DND-41 (cell line): ENCODE data around the gene SON.

Experiments
- ATAC-seq: fragments of 200-7000 bp; cut with Tn5 transposase; 3 replicates; pipeline ENCODE4 v1.9.1; 2021; ENCODE audit warnings: low read depth; ENCODE audit not compliant: insufficient read depth
- DNase-seq: peaks from one replicate; pipeline ENCODE4 v3.0.0-alpha.2; 2020
- H2AFZ ChIP-seq: 2 replicates; pipeline ENCODE4 v1.6.0; 2012; ENCODE audit warnings: low read depth, low read length
- H3K27ac ChIP-seq: 2 replicates; pipeline ENCODE4 v1.5.1; 2012; ENCODE audit warnings: low read length, inconsistent platforms
- H3K27me3 ChIP-seq: fragments of 200-600 bp; sonication (generic); 2 replicates; pipeline ENCODE4 v1.6.0; 2012; ENCODE audit warnings: low read length, mild to moderate bottlenecking, inconsistent platforms; ENCODE audit not compliant: insufficient read depth, poor library complexity
- H3K36me3 ChIP-seq: 2 replicates; pipeline ENCODE4 v1.5.1; 2012; ENCODE audit warnings: low read length, inconsistent platforms; ENCODE audit not compliant: insufficient read depth
- H3K4me1 ChIP-seq: 2 replicates; pipeline ENCODE4 v1.5.1; 2012; ENCODE audit warnings: mild to moderate bottlenecking, low read length; ENCODE audit not compliant: insufficient read depth
- H3K4me2 ChIP-seq: 2 replicates; pipeline ENCODE4 v1.6.0; 2012; ENCODE audit warnings: mild to moderate bottlenecking, moderate library complexity, low read length, inconsistent platforms; ENCODE audit not compliant: insufficient read depth
- H3K4me3 ChIP-seq, 2 experiments: fragments of 200-600 bp in 1 of 2; shearing (Covaris generic) in 1 of 2; 2 replicates each; pipeline ENCODE4 v1.5.1; 2012 to 2016; ENCODE audit warnings: inconsistent platforms in 2 of 2, low read length in 2 of 2, mild to moderate bottlenecking in 2 of 2, low read depth in 1 of 2, moderate library complexity in 1 of 2
- H3K79me2 ChIP-seq: 2 replicates; pipeline ENCODE4 v1.6.0; 2012; ENCODE audit warnings: low read length, inconsistent platforms; ENCODE audit not compliant: insufficient read depth
- H3K9ac ChIP-seq: 2 replicates; pipeline ENCODE4 v1.6.0; 2012; ENCODE audit warnings: low read depth, mild to moderate bottlenecking, inconsistent platforms, low read length, moderate library complexity
- H3K9me3 ChIP-seq: 2 replicates; pipeline ENCODE4 v1.5.1; 2012; ENCODE audit warnings: low read length, moderate library complexity, mild to moderate bottlenecking, inconsistent platforms; ENCODE audit not compliant: insufficient read depth, severe bottlenecking
- H4K20me1 ChIP-seq: 2 replicates; pipeline ENCODE4 v1.6.0; 2012; ENCODE audit warnings: low read length; ENCODE audit not compliant: insufficient read depth
- CTCF ChIP-seq: IDR thresholded peaks from 2 replicates; pipeline ENCODE4 v1.5.1; 2012; ENCODE audit warnings: borderline replicate concordance, low read length, moderate library complexity, mild to moderate bottlenecking; ENCODE audit not compliant: poor library complexity, severe bottlenecking; ENCODE audit errors: extremely low read depth
- EZH2 ChIP-seq: IDR thresholded peaks from 3 replicates; pipeline ENCODE4 v1.6.1; 2012; ENCODE audit warnings: borderline replicate concordance, low read depth, mild to moderate bottlenecking, moderate library complexity, low read length, inconsistent platforms; ENCODE audit not compliant: severe bottlenecking

The SON gene

GRCh38 chr21:33560965-33561364 is 18.1 kb downstream of the SON start:
- Histone ChIP-seq H3K9me3 (no peaks in the 10 kb centered on the region), H4K20me1 (peaks cover 63% of the 10 kb centered on the region; the same call in 1 of the 2 replicates), H3K4me2 (no peak overlapping the region), H3K4me3 (no peak overlapping the region), H2AFZ (no peak overlapping the region), H3K36me3 (peaks cover 97% of the 10 kb centered on the region), H3K4me1 (no peaks in the 10 kb centered on the region), H3K9ac (no peak overlapping the region), H3K27ac (no peak overlapping the region), H3K79me2 (peaks cover 90% of the 10 kb centered on the region), H3K27me3 (no peaks in the 10 kb centered on the region)
- ATAC-seq, result no peak
- no peak for DNase-seq
- TF ChIP-seq EZH2 (no peak), CTCF (no peak)

- Histone ChIP-seq H3K79me2 (peaks cover 90% of the 10 kb centered on the region), H4K20me1 (peaks cover 61% of the 10 kb centered on the region; the same call in 1 of the 2 replicates), H3K4me2 (no peak overlapping the region), H3K4me3 (no peak overlapping the region), H3K9ac (no peak overlapping the region), H3K27ac (no peak overlapping the region), H3K9me3 (no peaks in the 10 kb centered on the region), H2AFZ (no peak overlapping the region), H3K27me3 (no peaks in the 10 kb centered on the region), H3K36me3 (peaks cover 97% of the 10 kb centered on the region), H3K4me1 (no peaks in the 10 kb centered on the region)
- TF ChIP-seq EZH2 (no peak), CTCF (no peak)
- ATAC-seq, result no peak
- DNase-seq, result no peak
Observed at GRCh38 chr21:33561373-33561772, 18.5 kb downstream of the SON start.

GRCh38 chr21:33562389-33562788 is 19.6 kb downstream of the SON start:
- Histone ChIP-seq H4K20me1 (peaks cover 51% of the 10 kb centered on the region; the same call in 1 of the 2 replicates), H3K27me3 (no peaks in the 10 kb centered on the region), H3K4me3 (no peak overlapping the region), H3K4me1 (no peaks in the 10 kb centered on the region), H3K9ac (no peak overlapping the region), H3K9me3 (no peaks in the 10 kb centered on the region), H3K36me3 (peaks cover 97% of the 10 kb centered on the region), H2AFZ (no peak overlapping the region), H3K27ac (no peak overlapping the region), H3K79me2 (peaks cover 86% of the 10 kb centered on the region), H3K4me2 (no peak overlapping the region)
- ATAC-seq (no peak), DNase-seq (no peak)
- TF ChIP-seq EZH2, result no peak
- no peak for TF ChIP-seq CTCF

- no peak overlapping the region for H3K4me3 ChIP-seq
- peaks cover 26% of the 10 kb centered on the region; the same call in 1 of the 2 replicates for H4K20me1 ChIP-seq
- no peak overlapping the region for H2AFZ ChIP-seq
- peaks cover 62% of the 10 kb centered on the region for H3K79me2 ChIP-seq
- TF ChIP-seq CTCF (no peak), EZH2 (no peak)
- H3K4me2 ChIP-seq, result no peak overlapping the region
- no peaks in the 10 kb centered on the region for H3K9me3 ChIP-seq
- H3K4me1 ChIP-seq, result no peaks in the 10 kb centered on the region
- DNase-seq (no peak), ATAC-seq (no peak)
- no peak overlapping the region for H3K27ac ChIP-seq
- H3K27me3 ChIP-seq, result no peaks in the 10 kb centered on the region
- no peak overlapping the region for H3K9ac ChIP-seq
- H3K36me3 ChIP-seq, result peaks cover 96% of the 10 kb centered on the region
Observed at GRCh38 chr21:33566514-33566913, 23.7 kb downstream of the SON start.
